GM12874 (cell line): ENCODE data around the gene MMP21.

ENCODE experiments used
- CTCF ChIP-seq: IDR thresholded peaks from 2 replicates; pipeline ENCODE4 v1.5.1; 2011; ENCODE audit warnings: low read depth, mild to moderate bottlenecking, control low read depth, low read length, moderate library complexity; ENCODE audit not compliant: insufficient read depth

Gene MMP21

GRCh38 chr10:125788156-125789034 lies 12.8 kb upstream of the MMP21 start:
- no peak for TF ChIP-seq CTCF

GRCh38 chr10:125785791-125786190 lies 10.2 kb upstream of the MMP21 start:
- TF ChIP-seq CTCF = no peak

GRCh38 chr10:125783957-125784356 lies 8.3 kb upstream of the MMP21 start:
- TF ChIP-seq CTCF = no peak

- no peak for TF ChIP-seq CTCF
These were observed 7.8 kb upstream of the MMP21 start for GRCh38 chr10:125783408-125783807.

- no peak for TF ChIP-seq CTCF
These were observed 7.0 kb upstream of the MMP21 start for GRCh38 chr10:125782616-125783015.

DNA sequence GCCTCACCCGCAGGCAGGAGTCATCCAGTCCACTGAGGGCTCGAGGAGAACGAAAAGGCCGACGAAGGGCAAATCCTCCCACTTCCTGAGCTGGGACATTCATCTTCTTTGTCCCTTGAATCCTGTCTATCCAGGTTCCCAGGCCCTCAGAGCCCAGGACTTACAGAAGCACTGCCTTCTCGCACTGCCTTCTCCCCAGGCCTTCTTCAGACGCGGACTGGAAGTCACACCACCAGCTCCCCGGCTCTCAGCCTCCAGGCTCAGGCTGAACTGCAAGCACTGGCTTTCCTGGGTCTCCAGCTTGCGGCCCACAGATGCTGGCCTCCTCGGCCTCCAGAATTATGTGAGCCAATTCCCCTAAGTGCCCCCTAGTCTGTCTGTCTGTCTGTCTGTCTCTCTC lies 6.4 kb upstream of the MMP21 start:
- TF ChIP-seq CTCF = no peak

DNA sequence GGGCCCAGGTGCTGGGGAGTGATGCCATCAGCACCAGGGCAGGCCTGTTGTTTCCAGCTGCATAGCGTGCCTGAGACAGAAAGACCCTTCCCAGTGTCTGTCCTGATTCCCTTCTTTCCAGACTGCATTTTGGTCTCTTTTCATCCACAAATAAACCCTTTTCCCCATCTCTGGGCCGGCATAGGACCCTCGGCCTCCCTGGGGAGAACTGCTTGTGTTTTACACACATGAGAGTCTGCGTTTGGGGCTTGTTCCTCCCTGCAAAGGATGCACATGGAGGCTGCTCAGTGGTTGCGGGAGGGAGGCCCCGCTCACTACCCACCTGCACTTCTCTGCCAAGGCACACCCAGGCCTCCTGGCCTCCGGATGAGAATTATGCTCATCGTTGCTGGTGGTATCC lies 5.8 kb upstream of the MMP21 start:
- no peak for TF ChIP-seq CTCF
